ENCODE data around the gene NUBP2. TPM values are rescaled to one million over a fixed set of nuclear protein-coding genes. Genes with fewer than 3 reads are reported as not detected.

The NUBP2 gene
- total RNA-seq, 1 donor = 56.1 TPM

Small RNA genes within 50 kb of the gene (small RNA-seq; reads per million reads assigned to genes)
- gene MIR3177 = 1.0 reads per million, percentile 30 among the genes with 10 or more reads in this experiment

Other genes with a start within 250 kb of the NUBP2 start
- gene TMEM204, start 249.3 kb upstream of the NUBP2 start, total RNA-seq = 7.7 and 8.3 TPM in 2 replicates
- 37.1 and 38.0 TPM in 2 replicates for gene IFT140, start 170.9 kb upstream of the NUBP2 start, total RNA-seq
- 9.7 and 11.2 TPM in 2 replicates for gene CRAMP1, start 170.6 kb upstream of the NUBP2 start, total RNA-seq
- 22.8 and 26.2 TPM in 2 replicates for gene JPT2, start 104.7 kb upstream of the NUBP2 start, total RNA-seq
- 64.1 and 71.0 TPM in 2 replicates for gene MAPK8IP3, start 76.8 kb upstream of the NUBP2 start, total RNA-seq
- gene NME3, start 11.4 kb upstream of the NUBP2 start, total RNA-seq = 49.2 and 55.4 TPM in 2 replicates
- 10.0 and 16.3 TPM in 2 replicates for gene EME2, start 10.2 kb upstream of the NUBP2 start, total RNA-seq
- 40.5 and 47.1 TPM in 2 replicates for gene MRPS34, start 9.8 kb upstream of the NUBP2 start, total RNA-seq
- gene SPSB3, start 389 bp upstream of the NUBP2 start, total RNA-seq = 33.6 and 42.3 TPM in 2 replicates
- gene IGFALS, start 10.7 kb downstream of the NUBP2 start, total RNA-seq = not detected in 2 replicates
- 28.9 and 32.9 TPM in 2 replicates for gene HAGH, start 43.9 kb downstream of the NUBP2 start, total RNA-seq
- gene FAHD1, start 44.2 kb downstream of the NUBP2 start, total RNA-seq = 63.1 and 72.7 TPM in 2 replicates
- gene MEIOB, start 89.2 kb downstream of the NUBP2 start, total RNA-seq = not detected in 2 replicates
- gene HS3ST6, start 135.5 kb downstream of the NUBP2 start, total RNA-seq = not detected in 2 replicates
- gene MSRB1, start 160.2 kb downstream of the NUBP2 start, total RNA-seq = 16.2 and 18.1 TPM in 2 replicates
- not detected in 2 replicates for gene RPL3L, start 171.7 kb downstream of the NUBP2 start, total RNA-seq
- gene NDUFB10, start 176.6 kb downstream of the NUBP2 start, total RNA-seq = 82.8 and 109 TPM in 2 replicates
- 1,815 and 2,359 TPM in 2 replicates for gene RPS2, start 181.9 kb downstream of the NUBP2 start, total RNA-seq
- 0.36 TPM in 1 of 2 replicates, not detected in the other for gene RNF151, start 183.9 kb downstream of the NUBP2 start, total RNA-seq
- 22.4 and 26.1 TPM in 2 replicates for gene TBL3, start 189.1 kb downstream of the NUBP2 start, total RNA-seq
- gene NOXO1, start 198.5 kb downstream of the NUBP2 start, total RNA-seq = under 0.01 and 0.29 TPM in 2 replicates
- 8.7 and 12.1 TPM in 2 replicates for gene GFER, start 201.2 kb downstream of the NUBP2 start, total RNA-seq
- under 0.01 and 0.59 TPM in 2 replicates for gene SYNGR3, start 207.0 kb downstream of the NUBP2 start, total RNA-seq
- 17.7 and 21.0 TPM in 2 replicates for gene ZNF598, start 226.9 kb downstream of the NUBP2 start, total RNA-seq
- gene NPW, start 236.8 kb downstream of the NUBP2 start, total RNA-seq = not detected in 2 replicates
- gene NHERF2, start 243.9 kb downstream of the NUBP2 start, total RNA-seq = 26.8 and 33.7 TPM in 2 replicates

All from osteoblast (primary cell).